Vagina (tissue), 2 donors: ENCODE results near the gene SAA2. TPM values are rescaled to one million over a fixed set of nuclear protein-coding genes. Genes with fewer than 3 reads are reported as not detected.

Experiments used
- DNase-seq, 2 donors: peaks; one replicate each; pipeline ENCODE4 v3.0.0-alpha.2; 2017; ENCODE audit errors: extremely low spot score in 2 of 2
- H3K27ac ChIP-seq: fragments of 200-600 bp; sonication (generic); one replicate; pipeline ENCODE4 v1.5.1; 2019
- H3K27me3 ChIP-seq: fragments of 200-600 bp; sonication (generic); one replicate; pipeline ENCODE4 v1.5.1; 2019
- H3K36me3 ChIP-seq, 2 donors: fragments of 200-600 bp; sonication (generic); one replicate each; pipeline ENCODE4 v1.5.1; 2017 to 2019
- H3K4me1 ChIP-seq: fragments of 200-600 bp; sonication (generic); one replicate; pipeline ENCODE4 v1.5.1; 2019
- H3K4me3 ChIP-seq, 2 donors: fragments of 200-600 bp; sonication (generic); 1 replicate in 1 of 2; 2 replicates in 1 of 2; pipeline ENCODE4 v1.5.1; 2016 to 2019
- H3K9me3 ChIP-seq: fragments of 200-600 bp; sonication (generic); one replicate; pipeline ENCODE4 v1.5.1; 2019
- CTCF ChIP-seq, 3 experiments: fragments of 450-650 bp in 2 of 3; fragments of 200-600 bp in 1 of 3; sonication (generic) in 1 of 3; IDR thresholded peaks; one replicate each; pipeline ENCODE4 v1.5.1; 2017 to 2019; ENCODE audit warnings: antibody characterized with exemption in 3 of 3, mild to moderate bottlenecking in 2 of 3, moderate library complexity in 2 of 3
- POLR2A ChIP-seq, 2 donors: fragments of 450-650 bp; IDR thresholded peaks; one replicate each; pipeline ENCODE4 v1.6.1; 2017; ENCODE audit warnings: antibody characterized with exemption in 2 of 2, mild to moderate bottlenecking in 2 of 2, moderate library complexity in 2 of 2
- POLR2AphosphoS5 ChIP-seq, 2 donors: sonication (generic); formaldehyde crosslinking; IDR thresholded peaks; one replicate each; pipeline ENCODE4 v1.9.0; 2017; ENCODE audit warnings: antibody characterized with exemption in 2 of 2, mild to moderate bottlenecking in 2 of 2, low read depth in 1 of 2; ENCODE audit not compliant: insufficient read depth in 1 of 2
- intact Hi-C: fragments of 100-400 bp; cut with DNase I; formaldehyde crosslinking; loops from one replicate; pipeline ENCODE4 v1.15.1; 2023
- total RNA-seq: library from RNA; depleted of rRNA; stranded (reverse); fragments of >200 nt; gene quantifications from one replicate; pipeline ENCODE4 v1.2.3, GENCODE V29; 2016

The SAA2 gene
- total RNA-seq, 1 donor from 2014 or later: 19.4 TPM

- no peak overlapping the region for H3K4me3 ChIP-seq
- TF ChIP-seq CTCF (IDR thresholded peaks at IDR 0.05): no peak
- no peak for TF ChIP-seq POLR2AphosphoS5 (IDR thresholded peaks at IDR 0.05; ENCODE audit: insufficient read depth in 1 of 2, low read depth in 1 of 2)
- TF ChIP-seq POLR2A (IDR thresholded peaks at IDR 0.05): no peak
- H3K36me3 ChIP-seq: no peaks in the 10 kb centered on the region
- no peak overlapping the region for H3K27ac ChIP-seq
- intact Hi-C loops: no loop called here
- DNase-seq: no peak
- H3K9me3 ChIP-seq: no peaks in the 10 kb centered on the region
- no peaks in the 10 kb centered on the region for H3K27me3 ChIP-seq
- H3K4me1 ChIP-seq: no peaks in the 10 kb centered on the region
These were observed 25.6 kb downstream of the SAA2 start for GRCh38 chr11:18222814-18223421.

- no peak for TF ChIP-seq CTCF (IDR thresholded peaks at IDR 0.05)
- no peak for TF ChIP-seq POLR2AphosphoS5 (IDR thresholded peaks at IDR 0.05; ENCODE audit: insufficient read depth in 1 of 2, low read depth in 1 of 2)
- no peak for TF ChIP-seq POLR2A (IDR thresholded peaks at IDR 0.05)
- no peaks in the 10 kb centered on the region for H3K36me3 ChIP-seq
These were observed 27.1 kb downstream of the SAA2 start for GRCh38 chr11:18221274-18221876.

GRCh38 chr11:18209058-18209457, 39.4 kb downstream of the SAA2 start:
- intact Hi-C loops: no loop called here
- Histone ChIP-seq H3K27ac (no peak overlapping the region), H3K27me3 (no peaks in the 10 kb centered on the region), H3K36me3 (no peaks in the 10 kb centered on the region), H3K4me3 (no peak overlapping the region), H3K9me3 (no peaks in the 10 kb centered on the region), H3K4me1 (no peaks in the 10 kb centered on the region)
- TF ChIP-seq POLR2AphosphoS5 (IDR thresholded peaks at IDR 0.05; ENCODE audit: insufficient read depth in 1 of 2, low read depth in 1 of 2): no peak
- no peak for TF ChIP-seq CTCF (IDR thresholded peaks at IDR 0.05)
- no peak for TF ChIP-seq POLR2A (IDR thresholded peaks at IDR 0.05)
- DNase-seq: no peak

More at GRCh38 chr11:18221274-18221876, 27.1 kb downstream of the SAA2 start:
- H3K4me1 ChIP-seq: no peaks in the 10 kb centered on the region
- H3K27me3 ChIP-seq: no peaks in the 10 kb centered on the region
- H3K9me3 ChIP-seq: no peaks in the 10 kb centered on the region
- DNase-seq: no peak
- H3K4me3 ChIP-seq: no peak overlapping the region
- intact Hi-C loops: no loop called here
- no peak overlapping the region for H3K27ac ChIP-seq

- H3K27ac ChIP-seq: no peak overlapping the region
- H3K4me1 ChIP-seq: no peaks in the 10 kb centered on the region
- DNase-seq: no peak
- H3K4me3 ChIP-seq: no peak overlapping the region
- H3K9me3 ChIP-seq: no peaks in the 10 kb centered on the region
- intact Hi-C loops: no loop called here
- no peaks in the 10 kb centered on the region for H3K36me3 ChIP-seq
- TF ChIP-seq CTCF (IDR thresholded peaks at IDR 0.05) (no peak), POLR2AphosphoS5 (IDR thresholded peaks at IDR 0.05; ENCODE audit: insufficient read depth in 1 of 2, low read depth in 1 of 2) (no peak)
- H3K27me3 ChIP-seq: no peaks in the 10 kb centered on the region
These were observed 43.7 kb downstream of the SAA2 start for GRCh38 chr11:18204771-18205170.

GRCh38 chr11:18204220-18204619, 44.2 kb downstream of the SAA2 start:
- Histone ChIP-seq H3K9me3 (no peaks in the 10 kb centered on the region), H3K27me3 (no peaks in the 10 kb centered on the region), H3K4me3 (no peak overlapping the region), H3K27ac (no peak overlapping the region), H3K36me3 (no peaks in the 10 kb centered on the region), H3K4me1 (no peaks in the 10 kb centered on the region)
- no peak for DNase-seq
- TF ChIP-seq CTCF (IDR thresholded peaks at IDR 0.05) (no peak), POLR2A (IDR thresholded peaks at IDR 0.05) (no peak), POLR2AphosphoS5 (IDR thresholded peaks at IDR 0.05; ENCODE audit: insufficient read depth in 1 of 2, low read depth in 1 of 2) (no peak)
- intact Hi-C loops: no loop called here
